Fibroblast of skin of left biceps (primary cell): ENCODE results near the gene RPL41.
"Not testable (repeated sequence)": the region's sequence is repeated elsewhere in the genome, so short reads cannot be mapped to it uniquely, and the experiment has no call there.

Experiments
- DNase-seq, 2 experiments: peaks; one replicate each; pipeline ENCODE4 v3.0.0-alpha.2; 2013; ENCODE audit warnings: low read depth in 2 of 2

Gene RPL41

DNA sequence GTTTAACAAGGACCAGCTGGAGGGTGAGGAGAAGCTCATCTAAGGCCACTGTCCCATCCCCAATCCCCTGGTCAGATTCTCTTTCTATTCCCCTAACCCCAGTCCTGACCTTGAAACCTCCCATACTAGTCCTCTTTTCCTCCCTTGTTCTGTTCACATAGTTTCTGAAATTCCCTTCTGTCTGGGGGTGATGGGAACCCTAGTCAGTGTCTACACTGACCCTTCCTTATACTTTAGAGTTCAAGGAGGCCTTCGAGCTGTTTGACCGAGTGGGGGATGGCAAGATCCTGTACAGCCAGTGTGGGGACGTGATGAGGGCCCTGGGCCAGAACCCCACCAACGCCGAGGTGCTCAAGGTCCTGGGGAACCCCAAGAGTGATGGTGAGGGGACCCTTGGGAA lies 38.4 kb downstream of the RPL41 start:
- no peak for DNase-seq

DNA sequence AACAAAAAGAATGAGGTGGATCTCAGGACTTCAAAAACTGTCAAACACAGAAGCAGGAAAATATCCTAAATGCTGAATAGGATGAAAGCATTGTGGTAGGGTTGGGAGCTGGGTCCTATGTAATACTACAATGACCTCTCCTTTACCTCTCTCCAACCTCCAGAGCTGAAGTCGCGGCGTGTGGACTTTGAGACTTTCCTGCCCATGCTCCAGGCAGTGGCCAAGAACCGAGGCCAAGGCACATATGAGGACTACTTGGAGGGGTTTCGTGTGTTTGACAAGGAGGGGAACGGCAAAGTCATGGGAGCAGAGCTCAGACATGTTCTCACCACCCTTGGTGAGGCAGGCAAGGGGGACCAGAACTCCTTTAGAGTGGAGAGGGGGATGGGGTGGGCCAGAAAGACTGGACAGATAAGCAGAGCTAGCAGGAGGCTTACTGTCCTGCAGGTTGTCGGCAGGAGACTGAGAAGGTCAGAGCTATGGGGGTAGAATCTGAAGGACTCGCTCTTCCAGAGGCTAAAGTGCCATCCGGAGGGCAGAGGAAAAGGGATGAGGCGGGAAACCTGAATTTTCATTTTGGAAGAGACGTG lies 38.9 kb downstream of the RPL41 start:
- no peak for DNase-seq

DNA sequence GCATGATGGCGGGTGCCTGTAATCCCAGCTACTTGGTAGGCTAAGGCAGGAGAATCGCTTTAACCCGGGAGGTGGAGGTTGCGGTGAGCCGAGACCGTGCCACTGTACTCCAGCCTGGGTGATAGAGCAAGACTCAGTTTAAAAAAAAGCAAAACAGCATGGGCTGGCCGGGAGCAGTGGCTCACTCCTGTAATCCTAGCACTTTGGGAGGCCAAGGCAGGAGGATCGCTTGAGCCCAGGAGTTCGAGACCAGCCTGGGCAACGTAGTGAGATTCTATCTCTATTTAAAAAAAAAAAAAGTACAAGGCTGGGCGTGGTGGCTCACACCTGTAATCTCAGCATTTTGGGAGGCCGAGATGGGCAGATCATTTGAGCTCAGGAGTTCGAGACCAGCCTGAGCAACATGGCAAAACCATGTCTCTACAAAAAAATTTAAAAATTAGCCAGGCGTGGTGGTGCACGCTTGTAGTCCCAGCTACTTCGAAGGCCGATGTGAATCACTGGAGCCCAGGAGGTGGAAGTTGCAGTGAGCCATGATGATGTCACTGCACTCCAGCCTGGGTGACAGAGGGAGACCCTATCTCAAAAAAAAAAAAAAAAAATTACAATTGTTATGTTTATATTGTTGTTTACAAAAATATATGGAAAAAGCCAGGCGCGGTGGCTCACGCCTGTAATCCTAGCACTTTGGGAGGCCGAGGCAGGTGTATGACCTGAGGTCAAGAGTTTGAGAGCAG lies 40.2 kb downstream of the RPL41 start:
- DNase-seq, result not testable (repeated sequence)

DNA sequence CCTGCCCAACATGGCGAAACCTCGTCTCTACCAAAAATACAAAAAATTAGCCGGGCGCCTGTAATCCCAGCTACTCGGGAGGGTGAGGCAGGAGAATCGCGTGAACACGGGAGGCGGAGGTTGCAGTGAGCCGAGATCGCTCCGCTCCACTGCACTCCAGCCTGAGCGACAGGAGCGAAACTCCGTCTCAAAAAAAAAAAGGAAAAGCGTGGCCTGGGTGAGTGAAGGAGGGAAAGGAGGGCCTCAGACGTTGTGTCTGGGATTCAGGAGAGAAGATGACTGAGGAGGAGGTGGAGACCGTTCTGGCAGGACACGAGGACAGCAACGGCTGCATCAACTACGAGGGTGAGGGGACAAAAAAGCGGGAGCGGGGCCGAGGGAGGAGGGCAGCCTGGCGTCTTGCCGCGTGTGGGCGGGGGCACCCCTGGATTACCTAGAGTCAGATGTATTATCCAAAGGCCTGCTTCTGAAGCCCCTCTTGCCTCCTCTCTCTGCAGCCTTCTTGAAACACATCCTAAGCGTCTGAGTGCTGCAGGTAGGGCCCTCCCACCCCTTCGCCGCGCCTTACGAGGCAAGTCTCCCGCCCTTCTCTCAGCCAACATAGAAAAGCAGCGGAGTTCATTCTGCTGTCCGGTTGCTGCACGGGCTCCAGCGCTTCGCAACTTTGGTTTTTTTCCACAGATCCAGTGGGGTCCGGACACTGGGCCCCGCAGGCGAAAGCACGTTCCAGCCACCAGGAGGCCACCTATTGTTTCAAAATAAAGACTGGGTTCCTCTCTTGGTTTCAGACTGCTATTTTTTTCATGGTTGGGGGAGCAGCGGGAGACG lies 41.0 kb downstream of the RPL41 start:
- peak; percentile 73 to 77 for DNase-seq

DNA sequence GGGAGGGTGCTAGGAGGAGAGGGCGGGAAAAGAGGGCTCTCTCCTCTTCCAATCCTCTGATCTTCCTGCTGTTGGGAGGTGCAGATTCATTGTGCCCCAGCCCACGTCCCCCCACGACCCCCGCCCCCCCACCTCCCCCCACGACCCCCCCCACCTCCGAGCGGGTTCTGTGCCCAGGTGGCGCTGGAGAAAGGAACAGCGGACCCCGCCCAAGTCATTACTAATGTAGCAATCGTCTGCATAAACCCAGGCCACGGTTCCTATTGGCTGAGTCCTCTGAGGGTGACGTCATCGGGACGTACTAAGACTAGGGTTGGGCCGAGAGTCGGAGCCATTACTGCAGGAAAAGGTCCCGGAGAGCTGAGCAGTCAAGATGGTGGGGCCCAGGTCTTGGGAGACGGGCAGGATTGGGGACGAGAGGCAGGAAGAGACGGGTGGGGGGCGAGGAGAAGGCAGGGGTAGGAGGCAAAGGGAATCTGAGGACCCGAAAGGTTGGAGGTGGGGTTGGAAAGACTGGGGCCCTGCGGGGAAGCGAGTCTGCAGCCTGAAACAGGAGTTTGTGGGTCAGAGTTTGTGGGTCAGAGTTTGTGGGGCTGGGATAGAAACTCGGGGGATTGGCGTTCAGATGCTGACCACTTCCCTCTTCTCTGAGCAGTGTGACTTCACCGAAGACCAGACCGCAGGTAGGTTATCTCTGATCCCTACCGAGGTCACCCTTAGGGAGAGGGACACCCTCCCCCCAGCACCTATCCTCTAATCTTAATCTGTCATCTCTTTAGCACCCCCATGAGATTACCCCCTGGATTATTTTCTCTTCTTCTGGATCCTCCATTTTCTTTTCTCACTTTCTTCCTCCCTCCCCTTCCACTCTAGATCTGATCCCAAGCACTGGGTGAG lies 41.8 kb downstream of the RPL41 start, which contains the start of gene MYL6:
TSS of gene MYL6 (plus strand) at position 331 of the 897 bp plus-strand sequence. CDS start at position 374, 43 bp downstream.
- peak; percentile 93 to 94 for DNase-seq

DNA sequence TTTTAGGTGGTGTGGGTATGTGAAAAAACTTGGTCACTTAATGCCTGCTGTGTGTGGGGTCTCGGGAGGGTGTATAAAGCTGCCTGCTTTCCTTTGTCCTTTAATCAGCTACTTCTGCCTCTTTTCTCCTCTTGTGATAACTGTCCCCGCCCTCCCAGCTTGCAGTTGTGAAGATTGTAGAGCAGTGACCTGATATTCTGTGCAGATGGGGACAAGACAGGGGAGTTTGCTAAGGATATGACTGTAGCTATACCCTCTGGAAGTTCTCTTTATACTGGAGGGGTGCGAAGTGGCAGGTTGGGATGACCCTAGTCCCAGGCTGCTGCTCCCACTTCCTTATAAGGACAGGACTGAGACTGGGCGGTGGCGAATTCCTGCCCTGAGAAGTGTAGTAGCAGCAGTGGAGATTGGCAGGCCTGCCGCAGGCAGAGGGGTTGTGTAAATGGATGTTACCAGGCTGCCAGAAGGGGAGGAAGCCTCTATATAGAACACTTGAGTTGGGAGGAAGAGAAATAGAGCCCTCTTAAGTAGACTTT lies 42.6 kb downstream of the RPL41 start:
- peak; percentile 40 to 46 for DNase-seq

DNA sequence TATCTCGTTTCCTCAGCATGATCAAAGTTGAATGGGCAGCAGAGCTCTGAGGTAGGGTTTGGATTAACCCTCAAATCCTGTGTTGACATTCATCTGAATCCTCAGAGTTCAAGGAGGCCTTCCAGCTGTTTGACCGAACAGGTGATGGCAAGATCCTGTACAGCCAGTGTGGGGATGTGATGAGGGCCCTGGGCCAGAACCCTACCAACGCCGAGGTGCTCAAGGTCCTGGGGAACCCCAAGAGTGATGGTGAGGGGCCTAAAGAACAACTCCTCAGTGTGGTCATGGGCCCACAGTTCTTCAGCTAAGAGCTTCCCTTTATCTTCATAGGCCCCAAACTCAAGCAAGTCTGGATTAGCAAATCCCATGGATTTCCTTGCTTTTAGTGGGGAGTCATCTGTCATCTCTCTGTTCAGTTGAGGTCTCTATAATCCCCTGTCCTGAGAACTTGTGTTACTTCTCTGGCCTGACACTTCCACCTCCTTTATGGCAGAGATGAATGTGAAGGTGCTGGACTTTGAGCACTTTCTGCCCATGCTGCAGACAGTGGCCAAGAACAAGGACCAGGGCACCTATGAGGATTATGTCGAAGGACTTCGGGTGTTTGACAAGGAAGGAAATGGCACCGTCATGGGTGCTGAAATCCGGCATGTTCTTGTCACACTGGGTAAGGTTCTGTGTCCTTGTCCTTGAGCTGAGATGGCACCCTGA lies 43.2 kb downstream of the RPL41 start:
- no peak for DNase-seq

DNA sequence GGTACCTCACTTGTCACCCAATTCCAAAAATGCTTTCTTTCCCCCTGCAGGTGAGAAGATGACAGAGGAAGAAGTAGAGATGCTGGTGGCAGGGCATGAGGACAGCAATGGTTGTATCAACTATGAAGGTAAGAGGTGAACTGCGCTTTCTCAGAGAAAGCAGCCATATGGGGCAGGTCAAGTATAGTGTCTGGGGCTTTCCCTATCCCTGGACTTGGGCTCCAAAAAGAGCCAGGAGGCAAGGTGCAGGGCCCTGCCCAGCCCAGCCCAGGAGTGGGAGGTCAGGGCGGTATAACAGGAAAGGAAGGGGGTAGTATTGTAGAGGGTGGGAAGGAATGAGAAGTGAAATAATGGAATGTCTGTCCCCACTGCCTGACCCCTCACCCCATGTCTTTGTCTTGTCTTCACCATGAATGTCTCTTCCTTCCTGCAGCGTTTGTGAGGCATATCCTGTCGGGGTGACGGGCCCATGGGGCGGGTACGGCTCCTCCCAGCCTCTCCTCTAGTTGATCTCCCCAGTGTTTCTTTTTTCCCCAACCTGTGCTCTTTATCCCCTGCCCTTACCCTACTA lies 43.8 kb downstream of the RPL41 start:
- no peak for DNase-seq

DNA sequence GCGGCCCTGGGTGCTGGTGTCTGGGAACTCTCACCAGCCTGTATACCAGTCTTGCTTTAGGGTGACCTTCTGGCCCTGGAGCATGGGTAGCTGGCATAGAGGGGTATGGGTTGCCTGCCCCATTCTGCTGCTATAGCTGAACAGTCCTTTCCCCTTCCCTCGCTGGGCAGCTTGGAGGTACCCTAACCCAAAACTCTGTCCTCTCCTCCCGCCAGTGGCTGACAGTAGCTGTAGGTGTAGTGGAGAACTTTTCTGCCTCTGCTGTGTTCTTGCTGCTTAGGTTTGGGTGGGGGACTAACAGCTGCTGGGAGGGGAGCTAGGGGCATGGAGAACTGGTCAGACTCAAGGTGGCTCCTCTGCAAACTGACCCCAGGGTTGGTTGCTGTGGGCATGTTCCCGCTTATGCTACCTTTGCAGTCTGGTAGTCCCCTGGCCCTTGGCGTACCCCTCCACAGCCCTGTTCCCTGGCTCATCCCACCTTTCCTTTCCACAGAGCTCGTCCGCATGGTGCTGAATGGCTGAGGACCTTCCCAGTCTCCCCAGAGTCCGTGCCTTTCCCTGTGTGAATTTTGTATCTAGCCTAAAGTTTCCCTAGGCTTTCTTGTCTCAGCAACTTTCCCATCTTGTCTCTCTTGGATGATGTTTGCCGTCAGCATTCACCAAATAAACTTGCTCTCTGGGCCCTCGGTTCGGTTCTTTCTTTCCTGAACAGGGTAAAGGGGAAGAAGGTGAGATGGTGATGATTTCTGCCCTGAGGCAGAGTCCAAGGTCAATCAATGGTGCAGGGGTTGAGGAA lies 44.7 kb downstream of the RPL41 start:
- no peak for DNase-seq

DNA sequence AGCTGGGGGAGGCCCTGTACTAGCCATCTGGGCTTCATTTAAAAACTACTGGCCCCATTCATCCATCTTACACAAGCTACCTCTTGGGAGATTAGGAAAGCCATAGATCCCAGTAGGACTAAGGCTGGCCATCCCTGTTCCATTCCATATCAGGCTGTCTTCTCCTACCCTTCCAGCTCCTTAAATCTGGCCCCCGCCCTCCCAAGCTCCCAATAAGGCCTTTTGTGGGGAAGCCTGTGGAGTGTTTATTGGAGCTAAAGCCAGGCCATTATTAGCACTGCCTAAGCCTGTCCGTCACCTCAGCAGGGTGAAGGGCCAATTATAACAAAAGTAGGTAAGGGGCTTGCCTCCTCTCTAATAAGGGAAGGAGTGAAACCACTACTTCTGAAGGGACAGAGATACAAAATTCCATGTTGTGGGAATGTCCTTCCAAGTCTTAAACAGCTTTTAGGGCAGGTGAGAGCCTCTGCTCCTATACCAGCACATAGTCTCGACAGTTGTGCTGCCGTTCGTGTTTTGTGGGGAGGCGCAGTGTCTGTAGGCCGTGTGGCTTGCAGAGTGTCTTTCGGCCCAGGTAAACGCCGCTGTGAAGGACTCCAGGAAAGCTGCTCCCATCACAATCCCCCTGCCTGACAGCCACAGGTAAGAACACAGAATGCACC lies 45.4 kb downstream of the RPL41 start:
- no peak for DNase-seq

DNA sequence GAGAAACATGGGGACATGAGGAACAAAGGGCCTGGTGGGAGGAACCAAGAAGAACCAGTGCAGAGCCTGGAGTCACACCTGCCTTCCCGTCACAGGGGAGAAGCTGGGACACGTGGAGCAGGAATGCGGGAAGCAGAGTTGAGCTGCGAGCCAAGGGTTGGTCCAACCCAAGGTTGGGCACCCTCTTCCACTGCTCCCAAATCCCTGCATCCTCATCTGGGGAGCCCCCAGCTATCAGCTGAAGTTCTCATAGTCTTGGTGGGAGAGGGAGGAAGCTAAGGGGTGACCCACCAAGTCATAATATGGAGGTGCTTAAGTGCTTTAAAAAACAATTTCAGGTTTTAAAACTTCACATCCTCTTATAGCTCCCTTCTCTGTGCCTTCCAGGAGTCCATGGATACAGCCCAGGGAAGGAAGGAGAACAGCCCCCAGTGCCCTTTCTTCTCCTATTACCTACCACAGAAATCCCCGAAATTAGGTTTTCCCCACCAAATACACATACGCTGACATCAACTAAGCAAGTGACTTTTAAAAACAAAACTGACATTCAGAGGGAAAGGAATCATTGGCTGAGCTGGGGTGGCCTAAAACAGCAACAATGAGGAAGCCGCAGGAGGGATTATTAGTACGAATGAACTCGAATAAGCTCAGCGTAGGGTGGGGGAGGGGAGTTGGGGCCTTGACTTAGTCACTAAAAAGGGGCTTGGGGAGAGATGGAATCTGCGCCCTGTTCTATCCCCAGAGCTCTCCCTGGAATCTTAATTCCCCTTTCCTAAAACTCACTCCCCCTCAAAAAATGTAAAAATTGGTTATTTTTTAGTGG lies 46.2 kb downstream of the RPL41 start:
- no peak for DNase-seq

DNA sequence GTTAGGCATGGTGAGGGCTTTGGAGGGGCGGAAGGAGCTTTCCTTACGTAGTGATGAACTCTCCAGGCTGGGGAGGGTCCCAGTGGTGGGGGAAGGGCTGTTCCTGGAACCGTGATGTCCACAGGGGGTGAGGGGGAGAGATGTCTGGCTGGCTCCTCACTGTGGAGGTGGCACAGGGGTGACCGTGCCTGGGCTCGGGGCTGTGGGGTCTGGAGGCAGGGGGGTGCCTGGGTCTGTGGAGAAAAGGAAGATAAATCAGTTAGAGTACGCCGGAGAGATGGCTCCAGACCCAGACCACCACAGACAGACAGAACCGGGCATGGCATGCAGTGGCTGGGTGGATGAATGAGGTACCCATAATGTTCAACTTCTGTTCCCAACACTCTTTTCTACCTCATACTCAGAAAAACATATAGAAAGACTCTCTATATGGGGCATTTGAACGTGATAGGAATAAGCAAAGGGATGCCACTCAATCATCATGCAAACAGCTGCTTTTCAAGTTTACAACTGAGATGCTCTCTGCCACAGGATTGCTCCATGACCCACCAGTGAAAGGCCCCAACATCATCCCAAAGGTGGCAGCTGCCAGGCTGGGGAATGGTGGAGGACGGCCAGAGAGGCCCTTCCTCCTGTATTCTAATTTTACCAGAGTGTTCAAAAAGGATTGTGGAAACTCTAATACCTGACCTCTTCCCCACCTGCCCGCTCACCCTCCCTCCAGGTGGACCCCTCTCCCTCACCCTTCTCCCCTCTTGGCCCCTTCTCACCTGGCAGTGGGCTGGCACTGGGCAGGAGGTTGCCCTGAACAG lies 47.3 kb downstream of the RPL41 start:
- no peak for DNase-seq

DNA sequence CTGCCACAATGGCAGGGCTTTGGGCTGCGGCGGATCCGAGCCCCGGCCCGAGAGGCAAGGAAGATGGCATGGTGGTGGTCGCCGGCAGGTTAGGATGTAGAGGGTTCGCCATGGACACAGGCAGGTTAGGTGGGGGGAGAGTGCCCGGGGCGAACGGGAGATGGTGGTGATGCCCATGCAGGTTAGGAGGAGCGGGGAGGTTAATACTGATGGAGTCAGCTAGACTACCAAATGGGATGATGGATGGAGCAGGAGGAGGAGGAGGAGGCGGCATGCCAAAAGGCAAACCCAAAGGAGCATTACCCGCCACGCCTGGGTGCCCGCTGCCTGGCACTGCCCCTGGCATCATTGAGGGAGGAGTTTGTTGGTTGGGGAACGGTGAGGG lies 47.9 kb downstream of the RPL41 start:
- DNase-seq, result no peak

DNA sequence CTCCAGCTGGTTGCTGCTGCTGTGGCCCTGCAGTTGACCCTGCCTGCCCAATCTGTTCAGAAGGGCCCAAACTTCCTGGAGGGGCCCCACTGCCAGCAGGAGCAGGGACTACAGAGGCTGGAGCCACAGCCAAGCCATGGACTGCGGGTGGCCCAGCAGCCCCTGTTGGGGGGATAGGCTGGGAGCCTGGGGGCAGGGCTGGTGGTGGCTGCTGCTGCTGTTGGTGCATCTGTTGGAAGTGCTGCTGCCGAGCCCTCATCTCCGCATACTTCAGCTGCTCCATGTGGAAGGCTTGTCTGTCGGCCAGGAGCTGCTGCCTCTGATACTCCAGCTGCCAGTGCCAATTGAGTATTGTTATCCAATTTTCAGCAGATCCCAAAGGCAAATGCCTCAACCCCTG lies 48.9 kb downstream of the RPL41 start:
- DNase-seq, result no peak
